HUDEP-2 (cell line): ENCODE measurements around the gene ADCY5.

Source experiments
- DNase-seq, 76 experiments: peaks; one replicate each; lab custom pipeline; 2025; ENCODE audit not compliant: unreplicated experiment in 76 of 76; lab: John Stamatoyannopoulos, UW

ADCY5 gene

GRCh38 chr3:123389628-123389918 lies 59.3 kb downstream of the ADCY5 start:
- DNase-seq: no peak

DNA sequence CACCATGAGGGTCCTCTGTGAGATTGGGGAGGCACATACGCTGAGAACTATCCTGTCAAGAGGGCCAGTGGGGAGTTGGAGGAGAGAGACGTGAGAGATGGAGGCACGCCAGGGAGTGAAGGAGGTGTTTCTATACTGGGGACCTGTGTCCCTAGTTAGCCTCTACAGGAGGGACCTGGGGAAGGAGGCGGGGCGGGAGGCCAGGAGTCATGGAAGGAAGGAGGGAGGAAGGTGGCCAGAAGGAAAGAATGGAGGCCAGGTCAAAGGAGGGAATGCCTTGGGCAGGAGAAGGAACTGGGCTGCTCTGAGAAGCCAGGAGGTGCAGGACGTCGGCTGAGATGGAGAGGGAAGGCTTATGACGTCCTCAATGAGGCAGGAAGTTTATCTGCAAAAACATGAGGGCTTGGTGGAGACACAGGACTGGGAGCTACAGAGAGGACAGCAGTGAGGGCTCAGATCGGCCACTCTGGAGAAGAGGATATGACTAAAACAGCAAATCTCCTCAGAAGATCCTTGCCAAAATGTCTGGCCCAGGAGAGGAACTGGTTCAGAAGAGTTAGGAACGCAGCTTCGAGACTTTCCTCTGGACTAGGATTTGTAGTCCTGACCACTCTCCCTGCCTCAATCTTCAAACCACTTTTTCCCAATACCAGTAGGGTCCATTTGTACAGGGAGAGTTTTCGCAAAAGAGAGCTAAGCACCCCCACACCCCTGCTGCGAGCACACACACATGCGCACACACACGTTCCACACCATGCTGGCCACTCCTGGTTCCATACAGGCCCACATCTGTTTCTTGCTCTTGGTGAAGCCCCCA lies 59.9 kb downstream of the ADCY5 start:
- DNase-seq: no peak

- DNase-seq: no peak
These were observed 60.8 kb downstream of the ADCY5 start for GRCh38 chr3:123388042-123388441.

GRCh38 chr3:123387532-123387931 lies 61.4 kb downstream of the ADCY5 start:
- no peak for DNase-seq

DNA sequence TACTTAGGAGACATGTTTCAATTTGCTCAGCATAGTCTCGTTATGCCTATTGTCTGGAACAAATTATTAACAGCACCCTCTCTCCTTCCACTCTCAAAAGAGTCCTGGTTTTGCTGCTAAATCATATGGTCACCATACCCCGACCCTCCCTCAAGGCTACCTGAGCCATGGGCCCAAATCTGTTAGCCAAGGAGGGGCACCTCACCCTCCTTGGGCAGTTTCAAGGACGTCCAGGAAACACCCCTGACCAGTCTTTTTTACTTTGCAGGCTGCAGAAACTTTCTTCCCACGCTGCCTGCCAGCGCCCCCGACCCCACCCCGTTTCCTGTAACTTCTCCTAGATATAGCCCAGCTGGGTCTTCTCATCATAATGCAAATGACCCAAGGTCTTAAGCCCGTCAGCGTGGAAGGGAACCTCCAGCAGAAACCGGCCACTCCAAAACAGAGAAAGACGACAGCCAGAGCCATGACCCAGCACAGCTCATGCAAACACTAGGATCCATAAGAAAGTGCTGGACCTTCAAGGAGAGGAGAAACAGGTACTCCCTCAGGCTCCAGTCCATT lies 62.3 kb downstream of the ADCY5 start:
- DNase-seq: no peak

DNA sequence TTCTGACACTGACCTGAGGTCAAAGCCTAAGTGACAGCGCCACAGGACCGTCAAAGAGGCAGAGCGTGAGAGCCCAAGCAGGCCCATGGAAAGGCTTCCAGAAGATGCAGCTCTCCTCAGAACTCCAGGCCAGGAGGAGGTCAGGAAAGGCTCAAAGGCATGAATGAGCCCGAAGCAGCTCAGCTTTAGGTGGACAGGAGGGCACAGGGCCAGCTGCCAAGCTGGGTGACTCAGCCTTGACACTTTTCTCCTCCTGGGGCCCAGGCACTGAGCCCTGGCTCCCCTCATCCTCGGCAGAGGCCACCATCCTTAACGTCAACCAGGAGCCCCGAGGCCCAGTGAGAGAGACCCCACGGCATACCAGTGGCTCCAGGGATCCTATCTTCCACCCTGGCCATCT lies 62.9 kb downstream of the ADCY5 start:
- DNase-seq: peak in 1 of 76 experiments; percentile 4

DNA sequence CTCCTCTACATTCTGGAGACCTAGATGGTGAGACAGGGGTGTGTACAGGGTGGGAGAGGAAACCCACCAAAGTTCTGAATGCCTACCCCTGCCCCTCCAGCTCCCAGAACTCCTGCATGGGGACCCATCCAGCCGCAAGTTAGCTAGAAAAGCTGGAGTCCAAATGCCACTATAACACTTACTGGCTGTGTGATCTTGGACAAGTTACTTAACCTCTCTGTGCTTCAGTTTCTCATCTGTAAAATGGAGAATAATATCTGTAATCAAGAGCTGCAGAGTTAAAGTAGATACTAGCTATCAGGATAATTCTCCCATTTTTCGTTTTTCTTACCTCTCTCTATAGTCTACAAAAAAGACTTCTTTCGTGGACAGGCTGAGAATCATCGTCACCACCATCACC lies 63.4 kb downstream of the ADCY5 start:
- DNase-seq: no peak

GRCh38 chr3:123385001-123385401 lies 63.9 kb downstream of the ADCY5 start:
- no peak for DNase-seq

DNA sequence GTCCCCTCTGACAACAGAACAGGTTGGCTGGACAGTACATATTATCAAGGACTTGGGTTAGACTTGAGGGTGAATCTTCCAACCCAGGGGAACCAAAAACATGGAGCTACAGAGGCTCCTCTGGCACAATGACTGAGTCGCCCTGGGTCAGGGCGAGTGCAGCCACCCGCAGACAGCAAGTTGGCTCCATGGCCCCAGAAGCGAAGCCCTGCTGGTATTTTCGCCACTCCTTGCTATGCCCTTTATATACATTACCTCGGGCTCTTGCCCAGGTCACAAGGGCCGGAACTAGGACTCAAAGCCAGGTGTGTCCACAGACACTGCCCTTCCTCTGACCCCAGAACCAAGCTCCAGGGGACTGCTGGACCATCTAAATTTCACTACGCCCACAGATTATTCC lies 64.6 kb downstream of the ADCY5 start:
- no peak for DNase-seq

GRCh38 chr3:123383091-123384053 lies 65.5 kb downstream of the ADCY5 start:
- no peak for DNase-seq

DNA sequence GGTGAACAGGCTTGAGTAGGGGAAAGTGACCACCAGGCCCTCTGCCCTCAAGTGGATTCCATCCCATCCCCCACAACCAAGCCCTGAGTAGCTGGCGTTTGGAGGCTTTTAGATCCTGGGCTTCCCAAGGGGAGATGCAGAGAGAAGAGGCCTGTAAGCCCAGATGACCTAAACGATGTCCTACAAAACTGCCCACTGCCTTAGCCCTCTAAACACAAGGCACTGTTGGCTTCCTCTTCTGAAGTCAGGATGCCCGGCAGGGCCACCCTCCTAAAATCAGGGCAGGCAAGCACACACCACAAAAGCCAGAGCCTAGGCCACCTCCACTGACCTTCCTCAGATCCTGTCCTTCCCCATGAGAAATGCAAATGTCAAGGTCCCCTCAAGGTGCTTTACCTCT lies 68.6 kb downstream of the ADCY5 start:
- no peak for DNase-seq

DNA sequence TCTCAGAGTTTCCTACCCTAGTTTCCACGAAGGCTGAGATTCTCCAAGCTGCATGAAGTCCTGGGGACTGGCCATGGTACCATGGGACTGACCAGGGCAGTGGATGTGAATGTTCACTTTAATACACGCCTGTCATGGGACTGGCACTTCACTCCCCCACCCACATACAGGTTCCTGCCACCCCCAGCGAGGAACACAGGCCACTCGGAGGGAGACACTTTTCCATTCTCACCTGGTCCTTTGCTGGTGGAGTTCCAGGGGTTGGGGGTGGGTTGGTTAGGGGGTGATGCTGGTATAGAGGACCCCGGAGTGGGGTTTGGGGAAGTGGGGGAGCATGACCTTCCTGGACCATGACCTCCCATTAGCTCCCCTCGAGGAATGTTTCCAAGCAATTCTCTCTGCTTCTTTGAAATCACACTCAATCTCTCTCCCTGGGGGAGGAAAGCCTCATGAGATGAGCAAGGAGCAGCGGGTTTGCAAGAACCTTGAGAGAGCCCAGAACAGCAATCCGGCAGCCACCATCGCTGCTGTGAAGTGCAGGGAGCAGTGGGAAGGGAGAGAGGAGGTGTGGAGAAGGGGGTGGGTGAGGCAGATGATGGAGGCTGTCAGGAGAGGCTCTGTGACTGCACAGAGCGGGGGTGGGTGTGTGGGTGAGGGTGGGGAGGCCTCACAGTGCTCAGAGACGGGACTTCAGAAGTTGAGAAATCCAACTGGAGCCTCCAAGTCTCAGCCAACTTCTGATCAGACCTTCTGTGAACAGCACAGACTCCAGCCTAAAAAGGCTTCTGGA lies 69.7 kb downstream of the ADCY5 start:
- no peak for DNase-seq

DNA sequence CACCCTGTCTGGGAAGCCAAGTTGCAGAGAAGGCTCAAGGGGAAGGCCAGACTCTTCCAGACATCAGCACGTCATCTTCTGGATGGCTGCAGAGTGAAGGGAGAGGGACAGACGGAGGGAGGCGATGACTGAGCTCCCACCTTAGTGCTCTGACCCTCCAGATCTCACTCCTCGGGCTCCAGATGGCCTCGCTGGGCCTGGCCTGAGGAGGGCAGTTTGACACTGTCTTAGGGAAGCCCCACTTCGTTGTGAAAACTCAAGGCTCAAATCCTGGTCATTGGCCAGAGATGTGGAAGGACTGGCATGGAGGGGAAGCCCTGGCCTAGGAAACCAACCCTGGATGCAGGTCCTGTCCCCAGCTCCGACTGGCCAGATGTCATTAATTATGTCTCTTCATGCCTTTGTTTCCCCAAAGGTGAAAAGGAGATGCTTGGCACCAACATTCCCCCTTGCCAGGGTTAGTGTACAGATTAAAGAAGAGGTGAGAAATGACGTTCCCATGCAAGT lies 70.4 kb downstream of the ADCY5 start:
- DNase-seq: no peak

- no peak for DNase-seq
These were observed 71.6 kb downstream of the ADCY5 start for GRCh38 chr3:123377243-123377740.

DNA sequence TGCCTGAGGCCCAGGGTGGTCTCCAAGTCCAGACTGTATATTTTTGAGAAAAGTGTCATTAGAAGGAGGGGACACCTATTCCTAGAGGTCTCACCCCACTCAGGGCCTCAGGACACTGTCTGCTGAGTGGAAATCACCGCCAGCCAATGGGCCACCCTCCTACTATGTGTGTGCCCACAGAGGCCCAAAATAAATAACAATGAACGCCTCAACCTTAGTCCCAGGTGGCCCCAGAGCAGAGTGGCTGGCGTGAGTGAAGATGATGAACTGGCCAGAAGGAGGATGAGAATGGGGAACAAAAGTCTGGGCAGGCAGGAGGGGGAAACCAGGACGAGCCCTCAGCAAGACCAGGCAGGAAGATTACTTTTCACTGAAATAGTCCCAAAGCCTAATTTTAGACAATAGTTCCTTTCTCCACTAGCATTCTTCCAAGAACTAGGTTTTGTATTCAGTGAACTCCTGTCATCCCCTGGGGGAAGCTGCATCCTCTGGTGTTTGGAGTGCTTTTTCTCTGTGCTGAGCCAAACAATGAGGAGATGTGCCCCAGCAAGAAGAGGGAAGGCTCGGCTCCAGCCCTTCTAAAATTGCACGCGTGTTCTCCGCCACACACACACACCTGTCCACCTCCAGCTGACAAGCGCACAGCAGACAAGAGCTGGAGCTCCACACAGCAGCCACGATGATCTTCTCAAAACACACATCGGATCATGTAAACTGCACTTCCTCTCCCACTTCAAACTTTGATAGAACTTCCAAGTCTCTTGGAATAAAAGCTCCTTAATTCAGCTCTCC lies 72.2 kb downstream of the ADCY5 start:
- DNase-seq: no peak

- DNase-seq: no peak
These were observed 73.6 kb downstream of the ADCY5 start for GRCh38 chr3:123375014-123375940.

DNA sequence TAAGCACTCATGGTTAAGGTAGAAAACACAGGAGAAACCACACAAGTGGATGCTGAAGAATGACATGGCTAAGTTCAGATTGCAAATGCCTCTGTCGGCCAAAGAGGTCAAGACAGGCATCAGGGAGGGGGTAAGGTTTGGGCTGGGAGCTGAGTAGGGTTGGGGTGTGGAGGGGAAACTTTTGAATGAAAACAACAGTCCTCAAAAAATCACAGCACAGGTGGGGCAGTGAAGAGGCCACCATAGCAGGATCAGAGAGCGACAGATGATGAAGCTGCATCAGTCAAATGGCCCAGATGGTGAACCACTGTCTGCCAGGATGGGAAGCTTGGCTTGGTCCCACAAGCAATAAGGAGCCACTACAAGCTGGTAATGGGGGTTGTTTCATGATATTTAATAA lies 74.9 kb downstream of the ADCY5 start:
- DNase-seq: no peak

GRCh38 chr3:123373474-123373987 lies 75.4 kb downstream of the ADCY5 start:
- no peak for DNase-seq
